ENCODE measurements around the gene GOLGB1. TPM values are rescaled to one million over a fixed set of nuclear protein-coding genes. Genes with fewer than 3 reads are reported as not detected.

The GOLGB1 gene
- total RNA-seq, 2 experiments from 2014 or later: 11.5 to 30.3 TPM

DNA sequence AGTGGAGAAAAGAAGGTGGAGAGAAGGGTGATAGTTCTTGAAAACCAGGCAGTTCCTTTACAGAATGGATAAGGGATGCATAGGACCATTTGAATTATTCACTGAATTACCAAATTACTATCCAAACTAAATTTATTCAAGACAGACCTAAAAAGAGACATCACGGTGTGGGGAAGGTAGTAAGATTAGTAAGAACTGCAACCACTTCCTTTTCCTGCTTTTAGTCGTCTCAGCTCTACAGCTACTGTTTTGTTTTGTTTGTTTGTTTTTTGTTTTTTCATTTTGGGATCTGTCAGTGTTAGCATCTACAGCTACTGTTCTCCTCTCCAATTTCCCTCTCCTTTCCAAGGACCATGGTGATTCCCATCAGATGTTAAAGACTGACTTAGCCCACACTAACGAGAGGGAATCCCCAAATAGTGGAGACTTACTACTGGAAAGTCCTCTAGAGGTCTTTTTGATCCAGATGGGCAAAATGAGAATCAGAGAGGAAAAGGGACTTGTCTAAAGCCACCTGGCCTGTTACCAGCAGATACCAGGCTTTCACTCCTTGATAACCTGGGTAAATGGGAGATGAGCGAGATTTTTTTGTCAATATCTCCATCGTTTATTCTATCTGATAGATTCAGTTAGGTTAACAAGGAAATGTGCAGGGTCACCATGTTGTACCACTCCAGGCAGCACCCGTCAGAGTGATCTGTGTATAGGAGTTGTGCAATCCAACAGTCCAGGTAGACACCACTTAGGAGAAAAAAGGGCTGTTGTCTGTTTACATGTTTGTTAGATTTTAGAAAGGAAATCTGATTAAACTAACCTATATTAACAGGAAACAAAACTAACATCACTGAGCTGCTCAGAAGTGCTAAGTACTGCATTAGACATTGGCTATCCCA, 94.8 kb downstream of the GOLGB1 start:
- Histone ChIP-seq H3K9me2 (ENCODE audit: insufficient read depth, low read length) (no peaks in the 10 kb centered on the region), H3K36me3 (ENCODE audit: insufficient read depth, low read length) (peaks cover 92% of the 10 kb centered on the region), H2AFZ (ENCODE audit: low read length) (no peak overlapping the region), H3K27ac (ENCODE audit: low read depth, low read length, poor library complexity, severe bottlenecking) (no peak overlapping the region), H3K79me2 (ENCODE audit: insufficient read depth, low read depth, low read length) (peaks cover 20% of the 10 kb centered on the region), H3K4me2 (ENCODE audit: low read length) (peak overlapping the region; percentile 36; the same call in 1 of the 2 replicates), H3K4me3 (ENCODE audit: low read depth, low read length, poor library complexity, severe bottlenecking) (no peak overlapping the region), H4K20me1 (ENCODE audit: insufficient read depth, low read length) (no peaks in the 10 kb centered on the region), H3K9me3 (ENCODE audit: low read length) (peaks cover 7% of the 10 kb centered on the region; the same call in 1 of the 2 replicates), H3K4me1 (ENCODE audit: insufficient read depth, low read length, poor library complexity, severe bottlenecking) (peaks cover 28% of the 10 kb centered on the region)
- DNase-seq (ENCODE audit: low spot score): no peak
- ChIA-PET CTCF (ENCODE audit: unreplicated experiment) (no interaction called here), POLR2A (interaction anchor here (0.7 kb wide), 1 partner anchor 27 kb away, joined by 3 read pairs; no protein-coding TSS in a partner anchor)
- intact Hi-C loops (cut with micrococcal nuclease; ENCODE audit: unreplicated experiment): no loop called here
- no TSS peak for BruUV-seq (replicated peaks)
- TF ChIP-seq CTCF (conservative IDR thresholded peaks at IDR 0.05; ENCODE audit: low read length): no peak
- TF ChIP-seq EZH2phosphoT487 (IDR thresholded peaks at IDR 0.05; ENCODE audit: borderline replicate concordance, low read depth, low read length): no peak

DNA sequence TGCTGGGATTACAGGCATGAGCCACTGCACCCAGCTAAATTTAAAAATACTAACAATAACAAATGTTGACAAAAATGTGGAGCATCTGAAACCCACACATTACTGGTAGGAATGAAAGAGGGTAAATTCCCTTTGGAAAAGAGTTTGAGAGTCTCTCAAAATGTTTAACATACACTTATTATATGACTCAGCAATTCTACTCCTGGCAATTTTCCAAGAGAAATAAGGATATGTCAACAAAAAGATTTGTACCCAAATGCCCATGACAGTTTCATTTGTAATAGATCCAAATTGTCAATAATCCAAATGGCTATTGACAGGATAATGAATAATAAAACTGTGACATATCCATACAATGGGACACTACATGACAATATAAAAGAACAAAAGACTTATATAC, 97.9 kb downstream of the GOLGB1 start:
- no peaks in the 10 kb centered on the region for H4K20me1 ChIP-seq (ENCODE audit: insufficient read depth, low read length)
- no peaks in the 10 kb centered on the region for H3K9me2 ChIP-seq (ENCODE audit: insufficient read depth, low read length)
- intact Hi-C loops (cut with micrococcal nuclease; ENCODE audit: unreplicated experiment): no loop called here
- H3K79me2 ChIP-seq (ENCODE audit: insufficient read depth, low read depth, low read length): no peaks in the 10 kb centered on the region; the same call in 1 of the 2 replicates
- TF ChIP-seq CTCF (conservative IDR thresholded peaks at IDR 0.05; ENCODE audit: low read length): no peak
- no peak for TF ChIP-seq EZH2phosphoT487 (IDR thresholded peaks at IDR 0.05; ENCODE audit: borderline replicate concordance, low read depth, low read length)
- H3K9me3 ChIP-seq (ENCODE audit: low read length): peaks cover 7% of the 10 kb centered on the region; the same call in 1 of the 2 replicates
- DNase-seq (ENCODE audit: low spot score): no peak
- H3K27ac ChIP-seq (ENCODE audit: low read depth, low read length, poor library complexity, severe bottlenecking): no peak overlapping the region
- H3K36me3 ChIP-seq (ENCODE audit: insufficient read depth, low read length): peaks cover 83% of the 10 kb centered on the region
- H3K4me3 ChIP-seq (ENCODE audit: low read depth, low read length, poor library complexity, severe bottlenecking): no peak overlapping the region
- no TSS peak for BruUV-seq (replicated peaks)
- peaks cover 13% of the 10 kb centered on the region for H3K4me1 ChIP-seq (ENCODE audit: insufficient read depth, low read length, poor library complexity, severe bottlenecking)
- ChIA-PET POLR2A (no interaction called here), CTCF (ENCODE audit: unreplicated experiment) (no interaction called here)
- no peak overlapping the region for H3K4me2 ChIP-seq (ENCODE audit: low read length)
- no peak overlapping the region for H2AFZ ChIP-seq (ENCODE audit: low read length)

- H2AFZ ChIP-seq (ENCODE audit: low read length): no peak overlapping the region
- ChIA-PET CTCF (ENCODE audit: unreplicated experiment) (no interaction called here), POLR2A (interaction anchor here (1.0 to 2.7 kb wide), 2 partner anchors 9 to 11 kb away, joined by 4 to 12 read pairs; partner anchors contain the start of gene HCLS1)
- no peak overlapping the region for H3K4me3 ChIP-seq (ENCODE audit: low read depth, low read length, poor library complexity, severe bottlenecking)
- peaks cover 73% of the 10 kb centered on the region for H3K36me3 ChIP-seq (ENCODE audit: insufficient read depth, low read length)
- BruUV-seq (replicated peaks): no TSS peak
- H3K9me3 ChIP-seq (ENCODE audit: low read length): peaks cover 7% of the 10 kb centered on the region; the same call in 1 of the 2 replicates
- no peak for TF ChIP-seq EZH2phosphoT487 (IDR thresholded peaks at IDR 0.05; ENCODE audit: borderline replicate concordance, low read depth, low read length)
- no peak for TF ChIP-seq CTCF (conservative IDR thresholded peaks at IDR 0.05; ENCODE audit: low read length)
- DNase-seq (ENCODE audit: low spot score): no peak
- intact Hi-C loops (cut with micrococcal nuclease; ENCODE audit: unreplicated experiment): no loop called here
- H3K79me2 ChIP-seq (ENCODE audit: insufficient read depth, low read depth, low read length): no peaks in the 10 kb centered on the region; the same call in 1 of the 2 replicates
- no peak overlapping the region for H3K27ac ChIP-seq (ENCODE audit: low read depth, low read length, poor library complexity, severe bottlenecking)
- no peaks in the 10 kb centered on the region for H3K9me2 ChIP-seq (ENCODE audit: insufficient read depth, low read length)
- no peak overlapping the region for H3K4me2 ChIP-seq (ENCODE audit: low read length)
- peaks cover 7% of the 10 kb centered on the region for H3K4me1 ChIP-seq (ENCODE audit: insufficient read depth, low read length, poor library complexity, severe bottlenecking)
- no peaks in the 10 kb centered on the region for H4K20me1 ChIP-seq (ENCODE audit: insufficient read depth, low read length)
Measured at GRCh38 chr3:121649645-121650044, 99.9 kb downstream of the GOLGB1 start.

Measured in OCI-LY7 (cell line).